ENCODE data around the gene MXRA8. TPM values are rescaled to one million over a fixed set of nuclear protein-coding genes. Genes with fewer than 3 reads are reported as not detected.

MXRA8 gene
- total and polyA plus RNA-seq, 9 of the 15 experiments (the other 6 are each of a cell fraction or from before 2014, with no cell fraction given), result 0.66 to 11.3 (median 6.3) TPM

- TF ChIP-seq, protein P1, sequence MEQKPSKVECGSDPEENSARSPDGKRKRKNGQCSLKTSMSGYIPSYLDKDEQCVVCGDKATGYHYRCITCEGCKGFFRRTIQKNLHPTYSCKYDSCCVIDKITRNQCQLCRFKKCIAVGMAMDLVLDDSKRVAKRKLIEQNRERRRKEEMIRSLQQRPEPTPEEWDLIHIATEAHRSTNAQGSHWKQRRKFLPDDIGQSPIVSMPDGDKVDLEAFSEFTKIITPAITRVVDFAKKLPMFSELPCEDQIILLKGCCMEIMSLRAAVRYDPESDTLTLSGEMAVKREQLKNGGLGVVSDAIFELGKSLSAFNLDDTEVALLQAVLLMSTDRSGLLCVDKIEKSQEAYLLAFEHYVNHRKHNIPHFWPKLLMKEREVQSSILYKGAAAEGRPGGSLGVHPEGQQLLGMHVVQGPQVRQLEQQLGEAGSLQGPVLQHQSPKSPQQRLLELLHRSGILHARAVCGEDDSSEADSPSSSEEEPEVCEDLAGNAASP (IDR thresholded peaks at IDR 0.05), result no peak
- TF ChIP-seq FOXA3 (CRISPR knock-in tag; conservative IDR thresholded peaks at IDR 0.05 in 1 of 2, IDR thresholded peaks at IDR 0.05 in 1 of 2), result 0 out of 4 replicates have a peak, but pooled peaks of 1 of the 2 experiments have one; percentile 56
- TF ChIP-seq ZBTB43 (CRISPR knock-in tag; IDR thresholded peaks at IDR 0.05), result no peak
- no peak for TF ChIP-seq CBX1 (IDR thresholded peaks at IDR 0.05; ENCODE audit: low read depth)
- no peak for TF ChIP-seq TRIM28 (IDR thresholded peaks at IDR 0.05)
- TF ChIP-seq, protein P2, sequence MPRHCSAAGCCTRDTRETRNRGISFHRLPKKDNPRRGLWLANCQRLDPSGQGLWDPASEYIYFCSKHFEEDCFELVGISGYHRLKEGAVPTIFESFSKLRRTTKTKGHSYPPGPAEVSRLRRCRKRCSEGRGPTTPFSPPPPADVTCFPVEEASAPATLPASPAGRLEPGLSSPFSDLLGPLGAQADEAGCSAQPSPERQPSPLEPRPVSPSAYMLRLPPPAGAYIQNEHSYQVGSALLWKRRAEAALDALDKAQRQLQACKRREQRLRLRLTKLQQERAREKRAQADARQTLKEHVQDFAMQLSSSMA (CRISPR knock-in tag; IDR thresholded peaks at IDR 0.05), result 0 out of 2 replicates have a peak, but pooled peaks have one; percentile 14
- TF ChIP-seq TEAD4 (IDR thresholded peaks at IDR 0.05; ENCODE audit: low read length), result no peak
- peak; percentile 72; the same call in 1 of the 2 replicates for TF ChIP-seq TEAD4 (CRISPR knock-in tag; IDR thresholded peaks at IDR 0.05; ENCODE audit: borderline replicate concordance)
- TF ChIP-seq PCBP2 (IDR thresholded peaks at IDR 0.05; ENCODE audit: low read depth, low read length, poor library complexity, severe bottlenecking), result no peak
- TF ChIP-seq ZNF766 (CRISPR knock-in tag; conservative IDR thresholded peaks at IDR 0.05), result no peak
- TF ChIP-seq MBD2 (IDR thresholded peaks at IDR 0.05; ENCODE audit: borderline replicate concordance, low read depth), result no peak
- no peak for TF ChIP-seq ZNF174 (CRISPR knock-in tag; IDR thresholded peaks at IDR 0.05)
- TF ChIP-seq ZNF324 (CRISPR knock-in tag; IDR thresholded peaks at IDR 0.05), result no peak
- no peak for TF ChIP-seq EGR1 (conservative IDR thresholded peaks at IDR 0.05)
- no peak for TF ChIP-seq ZFP91 (CRISPR knock-in tag; IDR thresholded peaks at IDR 0.05)
- TF ChIP-seq BRCA1 (IDR thresholded peaks at IDR 0.05), result no peak
- TF ChIP-seq BRCA1 (CRISPR knock-in tag; IDR thresholded peaks at IDR 0.05), result no peak
- no peak for TF ChIP-seq ZNF431 (CRISPR knock-in tag; IDR thresholded peaks at IDR 0.05)
- TF ChIP-seq ZNF561 (CRISPR knock-in tag; conservative IDR thresholded peaks at IDR 0.05), result no peak
- TF ChIP-seq CC2D1A (IDR thresholded peaks at IDR 0.05), result no peak
- TF ChIP-seq HNRNPL (IDR thresholded peaks at IDR 0.05; ENCODE audit: low read depth, low read length), result no peak
- TF ChIP-seq RNF219 (CRISPR knock-in tag; IDR thresholded peaks at IDR 0.05), result no peak
- TF ChIP-seq CBFA2T2 (conservative IDR thresholded peaks at IDR 0.05), result no peak
Measured at GRCh38 chr1:1325288-1326074, 32.9 kb downstream of the MXRA8 start (continued).
